ENCODE measurements around the gene CLIC4.
"Not testable (repeated sequence)": the region's sequence is repeated elsewhere in the genome, so short reads cannot be mapped to it uniquely, and the experiment has no call there.

GRCh38 chr1:24733342-24733741 is 11.9 kb upstream of the CLIC4 start:
- TF ChIP-seq ZKSCAN1 (IDR thresholded peaks at IDR 0.05; ENCODE audit: low read depth, low read length); KLF1 (tag; IDR thresholded peaks at IDR 0.05); HNRNPL (IDR thresholded peaks at IDR 0.05; ENCODE audit: low read depth, low read length); CTCF (IDR thresholded peaks at IDR 0.05 in 2 of 3, conservative IDR thresholded peaks at IDR 0.05 in 1 of 3; ENCODE audit: insufficient read depth in 2 of 3, low read depth in 1 of 3, low read length in 3 of 3); HCFC1 (IDR thresholded peaks at IDR 0.05; ENCODE audit: low read depth, low read length); MAFK (IDR thresholded peaks at IDR 0.05; ENCODE audit: low read length); RCOR1 (IDR thresholded peaks at IDR 0.05; ENCODE audit: borderline replicate concordance in 1 of 2, low read depth in 2 of 2, low read length in 2 of 2); MYNN (IDR thresholded peaks at IDR 0.05); MYNN (CRISPR knock-in tag; IDR thresholded peaks at IDR 0.05); SIRT6 (IDR thresholded peaks at IDR 0.05; ENCODE audit: low read depth, low read length); TAF15 (IDR thresholded peaks at IDR 0.05; ENCODE audit: low read depth, low read length); SMARCC2 (IDR thresholded peaks at IDR 0.05; ENCODE audit: low read depth); RFX7 (CRISPR knock-in tag; IDR thresholded peaks at IDR 0.05); PREB (CRISPR knock-in tag; IDR thresholded peaks at IDR 0.05); MIER1 (IDR thresholded peaks at IDR 0.05; ENCODE audit: low read depth): not testable (repeated sequence)

Data from K562 (cell line).